ENCODE data around the gene FHDC1.

FHDC1 gene

DNA sequence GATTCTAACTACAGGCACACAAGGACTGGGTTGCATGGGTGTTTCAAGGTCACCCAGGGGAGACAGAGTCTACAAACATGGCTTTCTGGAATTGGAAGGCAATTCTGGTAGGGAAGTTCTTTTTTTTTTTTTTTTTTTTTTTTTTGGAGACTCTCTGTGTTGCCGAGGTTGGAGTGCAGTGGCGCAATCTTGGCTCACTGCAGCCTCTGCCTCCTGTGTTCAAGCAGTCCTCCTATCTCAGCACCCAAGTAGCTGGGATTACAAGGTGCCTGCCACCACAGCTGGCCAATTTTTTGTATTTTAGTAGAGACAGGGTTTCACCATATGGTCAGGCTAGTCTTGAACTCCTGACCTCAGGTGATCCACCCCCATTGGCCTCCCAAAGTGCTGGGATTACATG, 16.3 kb upstream of the FHDC1 start:
- no peak for DNase-seq (ENCODE audit: low spot score)
- TF ChIP-seq, protein P1, sequence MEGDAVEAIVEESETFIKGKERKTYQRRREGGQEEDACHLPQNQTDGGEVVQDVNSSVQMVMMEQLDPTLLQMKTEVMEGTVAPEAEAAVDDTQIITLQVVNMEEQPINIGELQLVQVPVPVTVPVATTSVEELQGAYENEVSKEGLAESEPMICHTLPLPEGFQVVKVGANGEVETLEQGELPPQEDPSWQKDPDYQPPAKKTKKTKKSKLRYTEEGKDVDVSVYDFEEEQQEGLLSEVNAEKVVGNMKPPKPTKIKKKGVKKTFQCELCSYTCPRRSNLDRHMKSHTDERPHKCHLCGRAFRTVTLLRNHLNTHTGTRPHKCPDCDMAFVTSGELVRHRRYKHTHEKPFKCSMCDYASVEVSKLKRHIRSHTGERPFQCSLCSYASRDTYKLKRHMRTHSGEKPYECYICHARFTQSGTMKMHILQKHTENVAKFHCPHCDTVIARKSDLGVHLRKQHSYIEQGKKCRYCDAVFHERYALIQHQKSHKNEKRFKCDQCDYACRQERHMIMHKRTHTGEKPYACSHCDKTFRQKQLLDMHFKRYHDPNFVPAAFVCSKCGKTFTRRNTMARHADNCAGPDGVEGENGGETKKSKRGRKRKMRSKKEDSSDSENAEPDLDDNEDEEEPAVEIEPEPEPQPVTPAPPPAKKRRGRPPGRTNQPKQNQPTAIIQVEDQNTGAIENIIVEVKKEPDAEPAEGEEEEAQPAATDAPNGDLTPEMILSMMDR (IDR thresholded peaks at IDR 0.05; ENCODE audit: extremely low read depth, insufficient read depth, missing control alignments): no peak
- in situ Hi-C loops (cut with MboI; ENCODE audit: low pct_unique_long_range_greater_than_20kb, low sequenced_read_pairs, unreplicated experiment): no loop called here

DNA sequence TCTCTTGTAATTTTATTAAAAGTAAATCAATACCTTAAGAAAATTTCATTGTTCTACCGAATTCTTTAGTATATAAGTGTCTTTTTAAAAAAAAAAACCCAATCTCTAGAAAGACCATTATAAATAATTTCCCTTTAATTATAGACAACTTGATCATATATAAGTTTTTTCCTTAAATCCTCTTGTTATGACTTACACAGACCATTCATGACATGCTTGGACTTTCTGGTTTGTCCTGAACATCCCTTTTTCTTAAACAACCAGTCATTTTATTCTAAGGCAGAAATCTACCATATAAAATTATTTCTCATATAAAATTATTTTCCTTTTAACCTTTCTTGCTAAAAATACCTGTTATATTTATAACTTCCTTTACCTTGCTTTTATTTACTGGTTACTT, 15.4 kb upstream of the FHDC1 start:
- TF ChIP-seq, protein P1 (IDR thresholded peaks at IDR 0.05; ENCODE audit: extremely low read depth, insufficient read depth, missing control alignments): no peak
- in situ Hi-C loops (cut with MboI; ENCODE audit: low pct_unique_long_range_greater_than_20kb, low sequenced_read_pairs, unreplicated experiment): no loop called here
- DNase-seq (ENCODE audit: low spot score): no peak

GRCh38 chr4:152921284-152921683, 14.8 kb upstream of the FHDC1 start:
- DNase-seq (ENCODE audit: low spot score): no peak
- TF ChIP-seq, protein P1 (IDR thresholded peaks at IDR 0.05; ENCODE audit: extremely low read depth, insufficient read depth, missing control alignments): no peak
- in situ Hi-C loops (cut with MboI; ENCODE audit: low pct_unique_long_range_greater_than_20kb, low sequenced_read_pairs, unreplicated experiment): no loop called here

GRCh38 chr4:152925851-152926250, 10.3 kb upstream of the FHDC1 start:
- in situ Hi-C loops (cut with MboI; ENCODE audit: low pct_unique_long_range_greater_than_20kb, low sequenced_read_pairs, unreplicated experiment): no loop called here
- TF ChIP-seq, protein P1 (IDR thresholded peaks at IDR 0.05; ENCODE audit: extremely low read depth, insufficient read depth, missing control alignments): no peak
- no peak for DNase-seq (ENCODE audit: low spot score)

- DNase-seq (ENCODE audit: low spot score): no peak
- TF ChIP-seq, protein P1 (IDR thresholded peaks at IDR 0.05; ENCODE audit: extremely low read depth, insufficient read depth, missing control alignments): no peak
- in situ Hi-C loops (cut with MboI; ENCODE audit: low pct_unique_long_range_greater_than_20kb, low sequenced_read_pairs, unreplicated experiment): no loop called here
These were observed 9.2 kb upstream of the FHDC1 start for GRCh38 chr4:152926959-152927358.

DNA sequence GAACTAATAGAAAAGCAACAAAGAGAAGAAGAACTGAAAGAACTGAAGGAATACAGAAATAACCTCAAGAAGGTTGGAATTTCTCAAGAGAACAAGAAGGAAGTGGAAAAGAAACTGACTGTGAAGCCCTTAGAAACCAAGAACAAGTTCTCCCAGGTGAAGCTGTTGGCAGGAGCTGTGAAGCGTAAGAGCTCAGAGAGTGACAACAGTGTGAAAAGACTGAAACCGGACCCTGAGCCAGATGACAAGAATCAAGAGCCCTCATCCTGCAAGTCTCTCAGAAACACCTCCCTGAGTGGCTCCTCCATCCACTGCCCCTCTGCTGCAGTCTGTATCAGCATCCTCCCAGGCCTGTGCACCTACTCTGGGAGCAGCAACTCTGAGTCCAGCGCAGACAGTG, 8.4 kb upstream of the FHDC1 start:
- no peak for DNase-seq (ENCODE audit: low spot score)
- in situ Hi-C loops (cut with MboI; ENCODE audit: low pct_unique_long_range_greater_than_20kb, low sequenced_read_pairs, unreplicated experiment): no loop called here
- TF ChIP-seq, protein P1 (IDR thresholded peaks at IDR 0.05; ENCODE audit: extremely low read depth, insufficient read depth, missing control alignments): no peak

GRCh38 chr4:152928286-152928685, 7.8 kb upstream of the FHDC1 start:
- no peak for DNase-seq (ENCODE audit: low spot score)
- in situ Hi-C loops (cut with MboI; ENCODE audit: low pct_unique_long_range_greater_than_20kb, low sequenced_read_pairs, unreplicated experiment): no loop called here
- TF ChIP-seq, protein P1 (IDR thresholded peaks at IDR 0.05; ENCODE audit: extremely low read depth, insufficient read depth, missing control alignments): no peak
